ENCODE results near the gene NSUN3.

DNA sequence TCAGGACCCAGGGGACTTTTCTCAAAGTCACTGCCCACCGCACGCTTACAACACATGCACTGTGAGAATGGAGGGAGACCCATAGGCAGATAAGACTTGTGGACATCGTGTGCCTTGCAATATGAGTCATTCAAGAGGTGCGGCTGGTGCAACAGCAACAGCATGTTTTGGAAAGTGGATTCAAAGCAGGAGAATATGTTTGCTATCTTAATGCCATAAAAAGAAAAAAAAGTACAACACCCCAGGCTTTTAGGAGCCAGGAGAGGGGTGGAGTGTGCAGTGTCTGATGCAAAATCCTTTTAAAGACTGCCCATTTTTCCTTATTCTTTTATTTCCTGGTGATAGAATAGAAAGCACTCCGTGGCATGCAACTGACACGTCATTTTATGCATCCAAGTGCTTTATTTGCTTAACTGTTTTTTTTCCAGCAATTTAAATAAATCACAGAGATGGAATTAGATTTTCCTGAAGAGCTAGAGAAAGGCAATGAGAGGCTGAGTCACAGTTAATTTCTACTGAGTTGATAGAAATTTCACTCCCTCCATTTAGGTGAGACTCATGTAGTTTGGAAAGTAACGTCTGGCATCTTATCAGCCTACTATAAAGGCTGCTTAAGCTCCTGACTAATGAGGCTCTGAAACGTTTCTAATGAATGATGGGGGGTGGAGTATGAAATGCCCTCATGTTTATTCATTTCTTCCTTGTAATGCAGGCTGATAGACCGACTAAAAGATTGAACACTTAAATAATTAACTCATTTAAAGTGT, 96.4 kb downstream of the NSUN3 start:
- TF ChIP-seq, protein P1, sequence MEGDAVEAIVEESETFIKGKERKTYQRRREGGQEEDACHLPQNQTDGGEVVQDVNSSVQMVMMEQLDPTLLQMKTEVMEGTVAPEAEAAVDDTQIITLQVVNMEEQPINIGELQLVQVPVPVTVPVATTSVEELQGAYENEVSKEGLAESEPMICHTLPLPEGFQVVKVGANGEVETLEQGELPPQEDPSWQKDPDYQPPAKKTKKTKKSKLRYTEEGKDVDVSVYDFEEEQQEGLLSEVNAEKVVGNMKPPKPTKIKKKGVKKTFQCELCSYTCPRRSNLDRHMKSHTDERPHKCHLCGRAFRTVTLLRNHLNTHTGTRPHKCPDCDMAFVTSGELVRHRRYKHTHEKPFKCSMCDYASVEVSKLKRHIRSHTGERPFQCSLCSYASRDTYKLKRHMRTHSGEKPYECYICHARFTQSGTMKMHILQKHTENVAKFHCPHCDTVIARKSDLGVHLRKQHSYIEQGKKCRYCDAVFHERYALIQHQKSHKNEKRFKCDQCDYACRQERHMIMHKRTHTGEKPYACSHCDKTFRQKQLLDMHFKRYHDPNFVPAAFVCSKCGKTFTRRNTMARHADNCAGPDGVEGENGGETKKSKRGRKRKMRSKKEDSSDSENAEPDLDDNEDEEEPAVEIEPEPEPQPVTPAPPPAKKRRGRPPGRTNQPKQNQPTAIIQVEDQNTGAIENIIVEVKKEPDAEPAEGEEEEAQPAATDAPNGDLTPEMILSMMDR (conservative IDR thresholded peaks at IDR 0.05): no peak
- TF ChIP-seq ZFX (IDR thresholded peaks at IDR 0.05): no peak
